ENCODE results near the gene ARHGEF25.
"Not testable (repeated sequence)": the region's sequence is repeated elsewhere in the genome, so short reads cannot be mapped to it uniquely, and the experiment has no call there.

ARHGEF25 gene

DNA sequence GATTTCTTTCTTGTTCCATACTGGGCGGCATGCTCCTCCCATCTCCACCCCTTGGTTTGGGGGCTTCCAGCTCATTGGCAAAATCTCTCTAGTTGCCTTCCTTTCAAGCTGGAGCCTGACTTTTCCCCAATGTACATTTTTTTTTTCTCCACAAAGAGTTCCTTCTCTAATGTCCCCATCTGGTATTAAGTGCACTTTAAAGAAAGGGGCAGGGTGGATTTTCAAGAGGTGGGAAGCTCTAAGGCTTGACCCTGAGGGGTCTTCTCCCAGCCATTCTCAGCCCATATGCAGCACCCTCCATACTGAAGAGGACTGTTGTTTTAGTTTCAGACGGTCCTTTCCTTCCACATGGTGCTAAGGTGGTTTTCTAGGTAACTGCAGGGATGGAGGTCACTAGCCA is 26.1 kb upstream of the ARHGEF25 start:
- no peak for DNase-seq (ENCODE audit: low read depth in 1 of 2, low spot score in 1 of 2)

DNA sequence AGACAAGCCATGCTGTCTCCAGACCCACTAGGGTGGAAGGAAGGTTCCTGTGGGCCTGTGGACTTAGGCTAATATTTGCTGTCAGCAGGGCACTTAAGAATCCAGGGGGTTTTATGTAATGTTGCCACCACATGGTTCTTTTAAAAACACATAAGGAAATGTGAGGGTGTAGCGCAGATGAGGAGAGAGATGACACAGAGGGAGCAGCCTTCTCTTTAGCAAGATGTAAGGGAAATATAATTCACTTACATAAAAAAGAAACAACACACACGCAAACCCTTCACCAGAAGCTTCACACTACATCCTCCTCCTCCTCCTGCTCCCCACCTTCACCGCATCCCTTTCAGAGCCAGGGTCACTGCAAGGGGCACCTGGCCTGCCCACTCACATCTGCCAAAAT is 25.1 kb upstream of the ARHGEF25 start:
- DNase-seq (ENCODE audit: low read depth in 1 of 2, low spot score in 1 of 2): no peak

DNA sequence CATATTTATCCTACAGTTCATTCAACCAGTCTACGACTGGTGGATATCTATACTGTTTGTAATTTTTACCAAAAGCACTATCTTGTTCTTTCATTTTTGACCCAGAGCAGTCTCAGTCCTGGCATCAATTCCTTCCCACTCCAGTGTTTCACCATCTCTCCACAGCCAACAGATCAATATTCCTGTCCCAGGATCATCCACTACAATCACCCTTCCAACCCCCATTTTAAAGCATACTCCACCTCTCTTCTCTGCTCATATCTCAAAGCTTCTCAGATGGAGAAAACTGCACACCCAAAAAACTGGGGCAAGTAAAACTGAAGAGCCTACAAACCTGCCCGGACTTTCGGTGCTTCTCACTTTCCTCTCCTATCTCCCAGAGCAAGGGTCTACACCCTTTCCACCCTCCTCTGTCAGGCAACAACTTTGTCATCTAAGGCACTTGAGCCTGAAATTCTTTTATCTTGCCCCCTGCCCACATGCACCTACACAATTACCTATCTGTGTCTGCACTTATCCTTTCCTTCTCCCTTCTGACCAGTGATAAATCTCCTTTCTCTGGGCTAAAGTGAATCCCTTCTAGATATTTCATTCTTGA is 24.3 kb upstream of the ARHGEF25 start:
- no peak for DNase-seq (ENCODE audit: low read depth in 1 of 2, low spot score in 1 of 2)

DNA sequence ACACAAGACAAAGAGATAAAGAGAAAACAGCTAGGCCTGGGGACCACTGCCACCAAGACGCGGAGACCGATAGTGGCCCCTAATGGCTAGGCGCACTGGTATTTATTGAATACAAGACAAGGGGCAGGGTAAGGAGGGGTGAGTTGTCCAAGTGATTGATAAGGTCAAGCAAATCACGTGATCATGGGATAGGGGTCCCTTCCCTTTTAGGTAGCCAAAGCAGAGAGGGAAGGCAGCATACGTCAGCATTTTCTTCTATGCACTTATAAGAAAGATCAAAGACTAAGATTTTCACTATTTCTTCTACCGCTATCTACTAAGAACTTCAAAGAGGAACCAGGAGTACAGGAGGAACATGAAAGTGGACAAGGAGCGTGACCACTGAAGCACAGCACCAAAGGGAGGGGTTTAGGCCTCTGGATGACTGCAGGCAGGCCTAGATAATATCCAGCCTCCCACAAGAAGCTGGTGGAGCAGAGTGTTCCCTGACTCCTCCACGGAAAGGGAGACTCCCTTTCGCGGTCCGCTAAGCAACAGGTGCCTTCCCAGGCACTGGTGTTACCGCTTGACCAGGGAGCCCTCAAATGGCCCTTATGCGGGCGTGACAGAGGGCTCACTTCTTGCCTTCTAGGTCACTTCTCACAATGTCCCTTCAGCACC is 22.2 kb upstream of the ARHGEF25 start:
- DNase-seq (ENCODE audit: low read depth in 1 of 2, low spot score in 1 of 2): not testable (repeated sequence)

DNA sequence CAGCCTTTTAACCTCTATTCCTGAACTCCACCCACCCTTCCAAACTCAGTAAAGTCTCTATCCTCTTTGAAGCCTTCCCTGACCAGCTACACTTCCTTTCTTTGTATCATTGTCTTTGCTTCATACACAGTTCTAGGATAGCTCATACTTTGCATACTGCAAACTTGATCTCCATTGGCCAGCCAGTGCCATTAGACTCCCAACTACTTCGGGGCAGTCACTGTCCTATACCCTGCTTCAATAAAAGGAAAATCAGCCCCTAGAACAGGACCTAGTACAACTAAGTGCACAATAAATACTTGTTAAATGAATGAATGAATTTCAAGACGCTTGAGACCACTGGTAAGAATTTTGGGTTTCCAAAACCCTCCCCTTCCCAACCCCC is 20.8 kb upstream of the ARHGEF25 start:
- DNase-seq (ENCODE audit: low read depth in 1 of 2, low spot score in 1 of 2): no peak

DNA sequence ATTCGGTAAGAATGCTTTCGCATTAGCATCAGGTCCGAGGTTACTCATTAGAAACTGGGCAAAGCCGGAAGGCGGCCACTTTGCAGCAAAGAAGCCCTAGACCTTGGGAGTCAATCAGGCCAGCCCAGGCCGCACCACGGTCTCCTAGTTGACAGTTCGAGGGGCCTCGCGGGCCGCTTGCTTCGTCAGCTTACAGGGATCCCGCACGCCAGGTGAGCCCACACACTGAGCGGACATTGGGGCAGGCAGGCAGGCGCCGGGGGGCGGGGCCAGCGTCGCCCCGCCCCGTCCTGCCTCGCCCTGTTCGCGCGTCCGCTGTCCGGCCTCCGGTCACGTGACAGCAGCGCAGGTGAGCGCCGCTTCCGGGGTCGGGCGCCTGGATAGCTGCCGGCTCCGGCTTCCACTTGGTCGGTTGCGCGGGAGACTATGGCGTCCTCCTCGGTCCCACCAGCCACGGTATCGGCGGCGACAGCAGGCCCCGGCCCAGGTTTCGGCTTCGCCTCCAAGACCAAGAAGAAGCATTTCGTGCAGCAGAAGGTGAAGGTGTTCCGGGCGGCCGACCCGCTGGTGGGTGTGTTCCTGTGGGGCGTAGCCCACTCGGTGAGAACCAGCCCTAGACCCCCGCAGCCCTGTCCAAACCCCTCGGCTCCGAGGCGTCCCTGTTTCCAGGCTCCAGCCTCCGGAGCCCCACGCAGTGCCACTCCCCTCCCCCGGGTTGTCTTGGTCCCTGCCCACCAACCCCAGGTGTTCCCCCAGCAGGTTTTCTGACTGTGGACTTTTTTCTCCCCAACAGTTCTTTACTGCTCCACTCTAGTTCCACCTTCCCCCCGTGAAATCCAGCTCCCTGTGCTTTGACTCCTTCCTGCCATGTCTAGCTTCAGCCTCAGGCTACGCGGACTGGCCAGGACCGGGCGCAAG is 20.1 kb upstream of the ARHGEF25 start, which contains the start of gene PIP4K2C:
Gene PIP4K2C (plus strand): TSS at position 329 of the 918 bp plus-strand sequence. CDS start 98 bp downstream, at position 427.
- peak; percentile 49 to 70 for DNase-seq (ENCODE audit: low read depth in 1 of 2, low spot score in 1 of 2)

DNA sequence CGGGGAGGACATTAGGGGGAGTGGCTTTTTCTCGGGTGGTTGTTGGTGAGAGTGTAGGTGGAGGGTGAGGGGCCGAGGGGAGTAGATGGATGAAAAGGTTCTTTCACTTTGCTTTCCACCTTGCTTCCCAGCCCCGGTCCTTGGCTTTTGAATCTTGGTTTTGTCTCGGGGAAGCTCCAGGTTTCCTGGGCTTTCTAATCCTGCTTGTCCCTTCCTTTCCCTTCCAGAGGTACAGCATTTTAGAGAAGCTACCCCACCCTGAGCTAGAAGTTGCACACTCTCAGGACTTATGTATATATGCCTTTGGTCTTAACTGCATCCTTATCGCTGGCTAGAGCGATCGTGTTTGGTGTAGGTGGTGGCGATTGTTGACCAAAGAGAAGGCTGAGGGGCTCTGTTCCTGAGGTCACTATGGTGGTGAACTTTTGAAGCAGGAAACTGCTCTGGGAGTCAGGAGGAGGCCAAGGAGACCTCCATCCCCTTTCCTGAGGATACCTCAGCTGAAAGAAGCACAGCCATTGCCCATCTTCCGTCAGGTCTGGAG is 19.4 kb upstream of the ARHGEF25 start:
- no peak for DNase-seq (ENCODE audit: low read depth in 1 of 2, low spot score in 1 of 2)

DNA sequence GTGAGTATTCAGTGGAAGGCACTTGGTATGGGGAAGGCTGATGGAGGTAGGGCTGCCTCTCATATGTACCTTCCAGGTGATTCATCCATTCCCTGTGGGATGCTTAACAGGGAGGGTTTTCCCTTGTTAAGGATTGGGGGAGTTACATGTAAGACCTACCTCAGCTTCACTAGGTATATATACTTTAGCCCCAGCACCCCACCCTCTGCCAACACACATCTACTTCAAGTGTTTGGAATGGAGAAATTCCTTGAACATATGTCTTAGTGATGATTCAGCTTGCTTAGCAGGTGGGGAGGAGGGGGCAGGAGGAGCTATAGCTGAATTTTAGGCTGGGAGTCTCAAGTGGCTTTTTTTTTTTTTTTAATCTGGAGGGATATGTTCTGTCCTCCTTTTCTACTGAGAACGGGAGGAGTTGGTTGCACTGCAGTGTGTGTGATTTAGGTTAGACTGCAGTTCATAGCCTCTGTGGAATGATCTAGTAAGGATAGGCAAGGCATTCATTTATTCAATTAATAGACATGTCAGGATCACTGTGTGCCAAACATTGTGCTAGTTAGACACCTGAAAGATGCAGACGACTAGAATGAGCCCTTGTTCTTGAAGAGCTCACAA is 18.6 kb upstream of the ARHGEF25 start:
- no peak for DNase-seq (ENCODE audit: low read depth in 1 of 2, low spot score in 1 of 2)

DNA sequence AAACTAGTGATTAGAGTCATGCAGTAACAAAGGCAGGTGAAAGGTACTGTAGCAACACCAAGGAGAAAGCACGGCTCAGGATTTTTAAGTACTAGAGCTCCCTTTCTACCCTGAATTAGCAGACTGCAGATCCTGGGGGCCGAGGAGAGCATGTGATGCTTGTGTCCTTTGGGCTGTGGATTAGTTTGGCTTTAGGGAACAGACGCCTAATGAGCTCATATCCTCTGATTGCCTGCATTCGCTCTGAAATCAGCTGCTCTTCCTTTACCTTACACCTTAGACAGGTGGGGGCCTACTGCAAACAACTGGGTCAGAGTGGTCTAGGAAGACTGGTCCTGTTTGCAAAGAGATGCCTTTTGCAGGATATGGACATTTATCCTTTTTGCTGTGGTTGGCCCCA is 18.0 kb upstream of the ARHGEF25 start:
- no peak for DNase-seq (ENCODE audit: low read depth in 1 of 2, low spot score in 1 of 2)

DNA sequence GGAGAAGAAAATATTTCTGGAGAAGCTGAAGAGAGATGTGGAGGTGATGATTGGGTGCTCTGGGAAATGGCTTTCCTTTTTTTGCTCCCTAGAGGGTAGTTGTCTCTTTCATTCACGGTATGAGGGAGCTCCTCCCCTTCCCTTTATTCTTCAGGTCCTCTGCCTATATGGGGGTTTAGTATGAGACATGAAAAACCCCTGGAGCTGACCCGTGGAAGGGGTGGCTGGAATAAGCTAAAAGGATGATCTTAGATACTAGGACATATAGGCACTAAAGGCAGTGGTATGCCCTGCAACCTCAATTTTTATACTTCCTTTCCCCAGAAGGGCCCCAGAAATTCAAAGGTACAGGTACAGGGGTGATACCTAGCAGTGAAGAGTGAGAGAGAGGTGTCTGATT is 10.8 kb upstream of the ARHGEF25 start:
- DNase-seq (ENCODE audit: low read depth in 1 of 2, low spot score in 1 of 2): no peak

DNA sequence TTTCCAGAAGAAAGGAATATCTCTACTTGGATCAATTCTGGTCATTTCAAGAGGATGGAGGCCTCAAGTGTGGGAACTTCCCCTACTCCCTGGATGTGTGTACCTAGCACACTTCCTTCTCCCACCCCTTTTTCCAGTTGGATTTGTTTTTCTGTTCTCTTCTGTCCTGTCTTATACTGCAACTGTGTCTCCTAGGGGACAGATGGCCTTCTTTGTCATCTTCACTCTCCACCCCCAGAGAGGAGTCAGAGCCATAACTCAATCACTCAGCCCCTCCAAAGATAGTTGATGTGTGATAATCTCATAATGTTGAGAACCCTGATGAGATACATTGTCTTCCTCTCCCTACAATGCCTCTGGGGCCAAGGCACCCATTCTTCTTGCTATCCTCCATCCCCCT is 8.7 kb upstream of the ARHGEF25 start:
- no peak for DNase-seq (ENCODE audit: low read depth in 1 of 2, low spot score in 1 of 2)

DNA sequence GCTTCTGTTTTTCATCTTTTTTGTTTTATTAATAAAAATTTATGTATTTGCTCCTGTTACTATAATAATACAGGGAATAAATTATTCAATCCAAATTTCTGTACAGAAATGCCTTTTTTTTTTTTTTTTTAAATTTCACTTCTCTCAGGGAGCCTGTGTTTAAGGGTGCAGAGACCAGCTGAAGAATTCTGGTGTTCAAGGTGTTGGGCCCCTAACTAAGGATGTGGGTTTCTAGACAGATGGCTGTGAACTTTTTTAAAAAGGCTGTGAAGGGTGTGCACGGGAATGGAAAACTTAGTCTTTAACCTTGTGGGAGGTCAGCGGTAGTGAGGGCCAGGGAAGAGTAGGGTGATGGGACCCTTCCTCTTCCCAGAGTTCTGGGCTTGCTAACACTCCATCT is 7.9 kb upstream of the ARHGEF25 start:
- no peak for DNase-seq (ENCODE audit: low read depth in 1 of 2, low spot score in 1 of 2)

DNA sequence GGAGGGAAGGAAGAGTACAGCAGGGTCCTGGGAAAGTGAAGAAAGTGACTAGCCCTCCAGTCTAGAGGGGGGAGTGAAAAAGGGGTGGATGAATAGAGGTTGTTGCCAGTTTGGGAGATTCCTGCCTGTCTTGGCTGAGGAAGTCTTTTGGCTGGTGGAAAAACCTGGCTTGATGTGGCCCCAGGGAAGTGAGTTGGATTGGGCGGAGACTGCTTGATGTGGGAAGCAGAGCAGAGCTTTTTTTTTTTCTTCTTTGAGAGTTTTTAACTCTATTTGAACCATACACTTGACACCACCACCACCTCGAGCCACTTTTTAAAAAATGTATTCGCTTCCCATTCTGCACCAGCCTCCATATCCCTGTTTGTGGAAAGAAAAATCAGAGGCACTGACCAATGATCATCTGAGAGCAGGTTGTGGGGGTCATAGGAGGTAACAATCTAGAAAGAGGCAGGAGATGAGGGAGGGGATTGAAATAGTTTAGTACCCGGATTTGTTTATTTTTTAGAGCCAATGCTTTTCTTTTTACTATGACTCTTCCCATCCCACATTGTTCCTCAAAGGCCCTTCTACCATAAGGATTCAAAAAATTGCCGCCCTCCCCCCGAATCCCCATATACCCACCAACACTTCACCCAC is 7.3 kb upstream of the ARHGEF25 start:
- no peak for DNase-seq (ENCODE audit: low read depth in 1 of 2, low spot score in 1 of 2)

DNA sequence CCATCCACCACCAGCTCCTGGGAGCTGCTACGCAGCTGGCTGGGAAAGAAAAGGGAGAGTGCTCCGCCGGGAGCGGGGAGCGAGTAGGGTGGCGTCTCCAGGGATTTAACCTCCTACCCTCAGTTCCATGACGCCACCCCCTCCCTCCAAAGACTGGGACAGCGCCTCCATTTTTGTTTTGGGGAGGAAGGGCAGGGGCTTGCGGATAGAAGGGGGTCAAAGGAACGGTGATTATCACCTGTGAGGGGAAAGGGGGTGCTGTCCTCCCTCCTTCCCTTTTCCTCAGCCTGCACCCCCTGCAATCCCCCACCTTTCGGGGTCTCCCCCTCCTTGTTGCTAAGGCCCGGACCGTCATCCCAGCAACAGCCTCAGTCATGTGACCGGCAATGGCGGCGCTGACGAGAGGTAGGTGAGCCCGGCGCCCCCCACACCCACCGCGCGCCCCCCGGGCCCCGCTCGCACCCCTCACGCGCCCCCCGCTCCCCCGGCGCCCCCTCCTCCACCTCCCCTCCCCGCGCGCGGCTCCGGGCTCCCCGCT is 6.7 kb upstream of the ARHGEF25 start, which contains the start of gene DTX3:
Gene DTX3 (plus strand): TSS at position 371 of the 538 bp plus-strand sequence. CDS start 1,694 bp downstream, outside the sequence.
- no peak for DNase-seq (ENCODE audit: low read depth in 1 of 2, low spot score in 1 of 2)

DNA sequence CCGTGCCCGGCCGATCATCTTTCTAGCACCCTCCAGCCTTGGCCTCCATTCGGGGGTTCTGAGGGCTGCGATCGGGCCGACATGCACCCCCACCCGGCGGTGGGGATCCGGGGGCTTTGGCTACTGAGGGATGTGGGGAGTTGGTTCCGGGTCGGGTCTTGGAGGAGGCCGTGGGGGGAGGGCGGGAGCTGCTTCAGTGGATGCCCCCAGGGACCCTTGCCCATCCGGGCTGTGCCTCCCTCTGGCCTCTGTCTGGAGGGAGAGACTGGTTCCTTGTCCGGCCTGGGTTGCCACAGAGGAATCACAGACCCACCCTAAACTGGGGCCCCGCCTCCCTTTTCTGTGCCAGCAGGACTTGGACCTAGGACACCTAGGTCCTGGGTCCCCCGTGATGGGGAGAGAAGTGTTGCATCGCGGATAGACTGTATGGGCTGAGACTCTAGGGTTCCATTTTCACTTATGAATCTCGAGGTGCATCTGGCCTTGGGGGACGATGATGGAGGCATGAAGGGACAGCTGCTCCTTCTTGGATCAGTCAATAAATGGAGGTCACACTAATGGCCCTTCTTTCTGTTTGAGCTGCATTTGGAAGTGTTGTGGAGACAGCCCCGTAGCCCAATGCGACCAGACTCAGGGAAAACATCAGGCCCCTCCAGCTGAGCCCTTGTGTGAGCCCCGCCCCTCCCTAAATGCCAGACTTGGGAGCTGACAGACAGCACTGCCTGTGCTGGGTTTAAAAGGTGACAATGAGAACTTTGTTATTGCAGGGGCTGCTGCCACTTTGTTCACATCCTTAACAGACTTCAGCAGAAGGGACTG is 6.0 kb upstream of the ARHGEF25 start:
- DNase-seq (ENCODE audit: low read depth in 1 of 2, low spot score in 1 of 2): no peak

DNA sequence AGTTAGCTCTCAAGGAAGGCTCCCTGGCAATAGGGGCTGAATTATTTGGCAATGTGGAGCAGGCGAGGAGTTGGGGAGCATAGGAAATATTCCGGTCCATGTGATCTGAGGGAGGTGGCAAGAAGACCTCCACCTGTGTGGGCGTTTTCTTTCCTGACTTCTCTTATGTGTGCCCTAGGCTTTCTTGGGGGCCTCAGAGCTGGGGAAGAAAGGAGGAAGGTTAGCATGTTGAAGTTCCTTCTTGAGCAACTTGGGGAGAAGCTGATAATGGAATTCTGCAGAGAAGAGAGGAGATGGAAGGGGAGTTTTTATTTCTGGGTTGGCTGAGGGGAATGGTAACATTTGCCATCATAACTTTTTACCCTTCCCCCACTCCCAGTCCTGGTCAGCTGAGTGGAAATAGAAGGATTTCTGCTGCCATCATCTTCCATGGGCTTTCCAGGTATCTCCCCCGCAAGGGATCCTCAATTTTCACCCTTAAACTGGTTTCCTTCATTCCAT is 5.4 kb upstream of the ARHGEF25 start:
- no peak for DNase-seq (ENCODE audit: low read depth in 1 of 2, low spot score in 1 of 2)

DNA sequence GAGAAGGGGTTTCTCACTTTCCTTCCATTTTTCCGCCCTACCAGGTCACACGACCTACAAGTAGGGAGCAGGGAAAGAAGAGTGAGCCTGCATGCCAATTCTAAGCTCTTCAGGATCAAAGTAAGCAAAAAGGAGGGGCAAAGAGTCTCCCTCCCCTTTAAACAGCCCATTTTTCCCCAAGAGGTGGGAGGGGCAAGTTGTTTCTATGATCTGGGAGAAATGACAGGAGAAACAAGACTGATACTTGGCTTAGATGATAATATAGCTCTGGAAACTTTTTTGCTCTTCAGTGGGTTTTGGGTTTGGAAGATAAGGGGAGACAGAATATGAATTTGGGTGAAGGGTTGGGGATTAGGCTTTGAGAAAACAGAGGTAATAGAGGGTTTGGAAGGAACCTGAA is 4.8 kb upstream of the ARHGEF25 start:
- DNase-seq (ENCODE audit: low read depth in 1 of 2, low spot score in 1 of 2): no peak

DNA sequence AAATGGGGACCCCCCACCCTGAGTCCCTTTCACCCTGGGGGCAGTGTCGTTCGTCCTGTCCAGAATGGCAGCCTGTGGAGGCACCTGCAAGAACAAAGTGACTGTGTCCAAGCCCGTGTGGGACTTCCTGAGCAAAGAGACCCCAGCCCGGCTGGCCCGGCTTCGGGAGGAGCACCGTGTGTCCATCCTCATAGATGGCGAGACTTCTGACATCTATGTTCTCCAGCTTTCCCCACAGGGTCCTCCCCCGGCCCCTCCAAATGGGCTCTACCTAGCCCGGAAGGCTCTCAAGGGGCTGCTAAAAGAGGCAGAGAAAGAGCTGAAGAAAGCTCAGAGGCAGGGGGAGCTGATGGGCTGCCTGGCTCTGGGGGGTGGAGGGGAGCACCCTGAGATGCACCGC is 4.4 kb upstream of the ARHGEF25 start:
- DNase-seq (ENCODE audit: low read depth in 1 of 2, low spot score in 1 of 2): no peak

DNA sequence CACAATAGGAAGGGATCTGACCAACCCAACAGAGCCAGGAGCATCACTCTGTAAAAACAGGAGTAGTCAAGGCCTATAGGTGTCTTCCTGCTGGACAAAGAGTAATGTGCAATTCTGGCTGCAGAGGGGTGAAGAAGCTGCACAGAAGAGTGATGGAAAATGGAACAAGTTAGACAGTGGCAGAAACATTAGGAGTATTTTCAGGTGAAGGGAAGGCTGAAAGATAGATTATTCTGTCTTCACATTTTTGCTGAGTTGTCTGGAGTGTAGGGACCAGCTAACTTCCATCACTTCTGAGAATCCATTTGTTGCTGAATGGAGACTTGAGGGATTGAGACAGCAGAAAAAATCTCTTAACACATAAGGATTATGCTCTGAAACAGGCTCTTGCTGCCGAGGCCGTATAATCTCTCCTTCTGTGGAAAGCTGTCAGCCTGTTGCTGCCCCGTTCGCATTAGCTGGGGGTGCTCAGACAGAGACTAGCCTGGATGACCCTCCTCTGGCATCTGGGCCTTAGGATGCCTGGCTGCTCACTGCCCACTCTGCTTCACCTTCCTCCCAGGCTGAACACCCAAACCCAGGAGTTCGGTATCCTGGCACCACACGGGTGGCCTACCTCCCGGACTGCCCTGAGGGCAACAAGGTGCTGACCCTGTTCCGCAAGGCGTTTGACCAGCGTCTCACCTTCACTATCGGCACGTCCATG is 3.1 kb upstream of the ARHGEF25 start:
- DNase-seq (ENCODE audit: low read depth in 1 of 2, low spot score in 1 of 2): no peak
